ENCODE data around the gene TNFRSF6B.
"Not testable (repeated sequence)": the region's sequence is repeated elsewhere in the genome, so short reads cannot be mapped to it uniquely, and the experiment has no call there.

Gene TNFRSF6B

GRCh38 chr20:63711085-63711645 lies 14.7 kb downstream of the TNFRSF6B start:
- Histone ChIP-seq H3K4me1 (ENCODE audit: control insufficient read depth, insufficient read depth, low read length, poor library complexity, severe bottlenecking) (peaks cover 32% of the 10 kb centered on the region), H3K9me3 (ENCODE audit: control insufficient read depth, low read length) (peaks cover 6% of the 10 kb centered on the region), H3K36me3 (ENCODE audit: control insufficient read depth, insufficient read depth, low read length) (peaks cover 33% of the 10 kb centered on the region), H3K27ac (ENCODE audit: insufficient read depth, low read length, poor library complexity, severe bottlenecking) (no peak overlapping the region), H3K4me3 (ENCODE audit: insufficient read depth, low read depth, low read length, poor library complexity, severe bottlenecking) (no peak overlapping the region), H3K27me3 (replicated peaks; ENCODE audit: control insufficient read depth, insufficient read depth, low read length, poor library complexity, severe bottlenecking) (no peaks in the 10 kb centered on the region)
- DNase-seq, result no peak

- DNase-seq, result no peak
- Histone ChIP-seq H3K36me3 (ENCODE audit: control insufficient read depth, insufficient read depth, low read length) (peaks cover 31% of the 10 kb centered on the region), H3K9me3 (ENCODE audit: control insufficient read depth, low read length) (peaks cover 6% of the 10 kb centered on the region)
These were observed 15.7 kb downstream of the TNFRSF6B start for GRCh38 chr20:63712191-63712590.

GRCh38 chr20:63714858-63715257 lies 18.4 kb downstream of the TNFRSF6B start:
- peaks cover 45% of the 10 kb centered on the region for H3K36me3 ChIP-seq (ENCODE audit: control insufficient read depth, insufficient read depth, low read length)
- H3K27ac ChIP-seq (ENCODE audit: insufficient read depth, low read length, poor library complexity, severe bottlenecking), result no peak overlapping the region
- H3K9me3 ChIP-seq (ENCODE audit: control insufficient read depth, low read length), result peaks cover 6% of the 10 kb centered on the region
- DNase-seq, result no peak
- H3K4me3 ChIP-seq (ENCODE audit: insufficient read depth, low read depth, low read length, poor library complexity, severe bottlenecking), result no peak overlapping the region
- H3K4me1 ChIP-seq (ENCODE audit: control insufficient read depth, insufficient read depth, low read length, poor library complexity, severe bottlenecking), result peaks cover 4% of the 10 kb centered on the region
- H3K27me3 ChIP-seq (replicated peaks; ENCODE audit: control insufficient read depth, insufficient read depth, low read length, poor library complexity, severe bottlenecking), result no peaks in the 10 kb centered on the region

More at GRCh38 chr20:63712191-63712590, 15.7 kb downstream of the TNFRSF6B start:
- Histone ChIP-seq H3K27me3 (replicated peaks; ENCODE audit: control insufficient read depth, insufficient read depth, low read length, poor library complexity, severe bottlenecking) (no peaks in the 10 kb centered on the region), H3K4me3 (ENCODE audit: insufficient read depth, low read depth, low read length, poor library complexity, severe bottlenecking) (no peak overlapping the region), H3K4me1 (ENCODE audit: control insufficient read depth, insufficient read depth, low read length, poor library complexity, severe bottlenecking) (peaks cover 22% of the 10 kb centered on the region), H3K27ac (ENCODE audit: insufficient read depth, low read length, poor library complexity, severe bottlenecking) (no peak overlapping the region)

- no peaks in the 10 kb centered on the region for H3K27me3 ChIP-seq (replicated peaks; ENCODE audit: control insufficient read depth, insufficient read depth, low read length, poor library complexity, severe bottlenecking)
- H3K36me3 ChIP-seq (ENCODE audit: control insufficient read depth, insufficient read depth, low read length), result peaks cover 35% of the 10 kb centered on the region
- no peaks in the 10 kb centered on the region for H3K4me1 ChIP-seq (ENCODE audit: control insufficient read depth, insufficient read depth, low read length, poor library complexity, severe bottlenecking)
These were observed 22.5 kb downstream of the TNFRSF6B start for GRCh38 chr20:63718996-63719395.

GRCh38 chr20:63722967-63723622 lies 26.6 kb downstream of the TNFRSF6B start:
- not testable (repeated sequence) for H3K27ac ChIP-seq (ENCODE audit: insufficient read depth, low read length, poor library complexity, severe bottlenecking); DNase-seq; H3K9me3 ChIP-seq (ENCODE audit: control insufficient read depth, low read length); H3K27me3 ChIP-seq (replicated peaks; ENCODE audit: control insufficient read depth, insufficient read depth, low read length, poor library complexity, severe bottlenecking); H3K4me3 ChIP-seq (ENCODE audit: insufficient read depth, low read depth, low read length, poor library complexity, severe bottlenecking)
- peaks cover 11% of the 10 kb centered on the region for H3K4me1 ChIP-seq (ENCODE audit: control insufficient read depth, insufficient read depth, low read length, poor library complexity, severe bottlenecking)
- peaks cover 15% of the 10 kb centered on the region for H3K36me3 ChIP-seq (ENCODE audit: control insufficient read depth, insufficient read depth, low read length)

More at GRCh38 chr20:63718996-63719395, 22.5 kb downstream of the TNFRSF6B start:
- DNase-seq, result no peak
- Histone ChIP-seq H3K4me3 (ENCODE audit: insufficient read depth, low read depth, low read length, poor library complexity, severe bottlenecking) (no peak overlapping the region), H3K9me3 (ENCODE audit: control insufficient read depth, low read length) (peaks cover 6% of the 10 kb centered on the region), H3K27ac (ENCODE audit: insufficient read depth, low read length, poor library complexity, severe bottlenecking) (no peak overlapping the region)

- Histone ChIP-seq H3K4me1 (ENCODE audit: control insufficient read depth, insufficient read depth, low read length, poor library complexity, severe bottlenecking) (peaks cover 42% of the 10 kb centered on the region), H3K36me3 (ENCODE audit: control insufficient read depth, insufficient read depth, low read length) (peaks cover 20% of the 10 kb centered on the region), H3K27ac (ENCODE audit: insufficient read depth, low read length, poor library complexity, severe bottlenecking) (peak overlapping the region; percentile 42)
- H3K27me3 ChIP-seq (replicated peaks; ENCODE audit: control insufficient read depth, insufficient read depth, low read length, poor library complexity, severe bottlenecking); H3K9me3 ChIP-seq (ENCODE audit: control insufficient read depth, low read length); DNase-seq; H3K4me3 ChIP-seq (ENCODE audit: insufficient read depth, low read depth, low read length, poor library complexity, severe bottlenecking): not testable (repeated sequence)
These were observed 33.8 kb downstream of the TNFRSF6B start for GRCh38 chr20:63730189-63730733.

GRCh38 chr20:63731410-63731809 lies 35.0 kb downstream of the TNFRSF6B start:
- Histone ChIP-seq H3K27ac (ENCODE audit: insufficient read depth, low read length, poor library complexity, severe bottlenecking) (no peak overlapping the region), H3K4me3 (ENCODE audit: insufficient read depth, low read depth, low read length, poor library complexity, severe bottlenecking) (no peak overlapping the region), H3K27me3 (replicated peaks; ENCODE audit: control insufficient read depth, insufficient read depth, low read length, poor library complexity, severe bottlenecking) (no peaks in the 10 kb centered on the region), H3K4me1 (ENCODE audit: control insufficient read depth, insufficient read depth, low read length, poor library complexity, severe bottlenecking) (peaks cover 48% of the 10 kb centered on the region), H3K36me3 (ENCODE audit: control insufficient read depth, insufficient read depth, low read length) (peaks cover 25% of the 10 kb centered on the region), H3K9me3 (ENCODE audit: control insufficient read depth, low read length) (no peaks in the 10 kb centered on the region)
- DNase-seq, result no peak

- no peak overlapping the region for H3K27ac ChIP-seq (ENCODE audit: insufficient read depth, low read length, poor library complexity, severe bottlenecking)
- H3K27me3 ChIP-seq (replicated peaks; ENCODE audit: control insufficient read depth, insufficient read depth, low read length, poor library complexity, severe bottlenecking), result no peaks in the 10 kb centered on the region
- H3K4me3 ChIP-seq (ENCODE audit: insufficient read depth, low read depth, low read length, poor library complexity, severe bottlenecking), result no peak overlapping the region
- no peaks in the 10 kb centered on the region for H3K9me3 ChIP-seq (ENCODE audit: control insufficient read depth, low read length)
- H3K4me1 ChIP-seq (ENCODE audit: control insufficient read depth, insufficient read depth, low read length, poor library complexity, severe bottlenecking), result peaks cover 44% of the 10 kb centered on the region
- H3K36me3 ChIP-seq (ENCODE audit: control insufficient read depth, insufficient read depth, low read length), result peaks cover 25% of the 10 kb centered on the region
- no peak for DNase-seq
These were observed 36.0 kb downstream of the TNFRSF6B start for GRCh38 chr20:63732118-63733095.

GRCh38 chr20:63733117-63733516 lies 36.7 kb downstream of the TNFRSF6B start:
- peaks cover 25% of the 10 kb centered on the region for H3K36me3 ChIP-seq (ENCODE audit: control insufficient read depth, insufficient read depth, low read length)
- no peaks in the 10 kb centered on the region for H3K27me3 ChIP-seq (replicated peaks; ENCODE audit: control insufficient read depth, insufficient read depth, low read length, poor library complexity, severe bottlenecking)
- no peaks in the 10 kb centered on the region for H3K9me3 ChIP-seq (ENCODE audit: control insufficient read depth, low read length)
- DNase-seq, result no peak
- no peak overlapping the region for H3K27ac ChIP-seq (ENCODE audit: insufficient read depth, low read length, poor library complexity, severe bottlenecking)
- peaks cover 37% of the 10 kb centered on the region for H3K4me1 ChIP-seq (ENCODE audit: control insufficient read depth, insufficient read depth, low read length, poor library complexity, severe bottlenecking)
- H3K4me3 ChIP-seq (ENCODE audit: insufficient read depth, low read depth, low read length, poor library complexity, severe bottlenecking), result no peak overlapping the region

Measured in effector memory CD4-positive, alpha-beta T cell (primary cell).